IPS DF 6.9 (cell line): ENCODE results near the gene TMEM94.
"Not testable (repeated sequence)": the region's sequence is repeated elsewhere in the genome, so short reads cannot be mapped to it uniquely, and the experiment has no call there.

Experiments
- DNase-seq: peaks from one replicate; pipeline ENCODE4 v3.0.0-alpha.2; 2013; ENCODE audit warnings: low read depth, low spot score
- H3K27ac ChIP-seq: one replicate; pipeline ENCODE4 v1.5.1; 2013; ENCODE audit warnings: low read length, control low read depth
- H3K27me3 ChIP-seq: 2 replicates; pipeline ENCODE4 v1.6.1; 2013; ENCODE audit warnings: mild to moderate bottlenecking, low read length; ENCODE audit not compliant: control insufficient read depth, insufficient read depth
- H3K36me3 ChIP-seq: 2 replicates; pipeline ENCODE4 v1.6.1; 2013; ENCODE audit warnings: low read length; ENCODE audit not compliant: control insufficient read depth, insufficient read depth
- H3K4me1 ChIP-seq: 2 replicates; pipeline ENCODE4 v1.6.1; 2013; ENCODE audit warnings: low read length; ENCODE audit not compliant: control insufficient read depth, insufficient read depth
- H3K4me3 ChIP-seq: 2 replicates; pipeline ENCODE4 v1.5.1; 2013; ENCODE audit warnings: mild to moderate bottlenecking, low read length
- H3K9me3 ChIP-seq: 2 replicates; pipeline ENCODE4 v1.6.1; 2013; ENCODE audit warnings: low read length, inconsistent platforms; ENCODE audit not compliant: control insufficient read depth, insufficient read depth
- WGBS: extraction: QIAGEN DNeasy Blood & Tissue Kit; methylation state at CpG from one replicate; pipeline ENCODE4 v1.1.7; 2013; ENCODE audit warnings: mixed read lengths, missing lambda C conversion rate; ENCODE audit not compliant: insufficient read length, insufficient coverage; 5-methylcytosine and 5-hydroxymethylcytosine counted together

Gene TMEM94

GRCh38 chr17:75518201-75518600 is 61.8 kb downstream of the TMEM94 start:
- WGBS = no CpG with 5 or more reads among the region's 3 CpGs
- Histone ChIP-seq H3K27me3 (no peaks in the 10 kb centered on the region), H3K4me1 (peaks cover 10% of the 10 kb centered on the region), H3K9me3 (no peaks in the 10 kb centered on the region), H3K4me3 (no peak overlapping the region), H3K36me3 (peaks cover 14% of the 10 kb centered on the region), H3K27ac (no peak overlapping the region)
- DNase-seq = no peak

- no CpG with 5 or more reads among the region's 9 CpGs for WGBS
- Histone ChIP-seq H3K27ac (no peak overlapping the region), H3K9me3 (no peaks in the 10 kb centered on the region), H3K27me3 (no peaks in the 10 kb centered on the region), H3K4me3 (no peak overlapping the region), H3K4me1 (peaks cover 9% of the 10 kb centered on the region), H3K36me3 (peaks cover 13% of the 10 kb centered on the region)
- DNase-seq = no peak
Observed at GRCh38 chr17:75518983-75519537, 62.6 kb downstream of the TMEM94 start.

- not testable (repeated sequence) for H3K9me3 ChIP-seq, H3K4me1 ChIP-seq, H3K27ac ChIP-seq, H3K4me3 ChIP-seq, H3K27me3 ChIP-seq, DNase-seq
- H3K36me3 ChIP-seq = peaks cover 13% of the 10 kb centered on the region
- WGBS = no CpG with 5 or more reads among the region's 8 CpGs
Observed at GRCh38 chr17:75520413-75520812, 64.0 kb downstream of the TMEM94 start.

- Histone ChIP-seq H3K27ac (no peak overlapping the region), H3K9me3 (no peaks in the 10 kb centered on the region), H3K4me1 (peaks cover 4% of the 10 kb centered on the region), H3K36me3 (peaks cover 13% of the 10 kb centered on the region), H3K27me3 (no peaks in the 10 kb centered on the region), H3K4me3 (no peak overlapping the region)
- no peak for DNase-seq
- WGBS = no CpG with 5 or more reads among the region's 8 CpGs
Observed at GRCh38 chr17:75521290-75521689, 64.9 kb downstream of the TMEM94 start.

- no peak for DNase-seq
Observed at GRCh38 chr17:75521951-75522727, 65.7 kb downstream of the TMEM94 start.

GRCh38 chr17:75523647-75524046 is 67.2 kb downstream of the TMEM94 start:
- H3K36me3 ChIP-seq = peaks cover 13% of the 10 kb centered on the region
- no peak overlapping the region for H3K4me3 ChIP-seq
- WGBS = no CpG with 5 or more reads among the region's 7 CpGs
- H3K27me3 ChIP-seq = no peaks in the 10 kb centered on the region
- no peak overlapping the region for H3K27ac ChIP-seq
- no peaks in the 10 kb centered on the region for H3K9me3 ChIP-seq
- no peaks in the 10 kb centered on the region for H3K4me1 ChIP-seq
- no peak for DNase-seq

More at GRCh38 chr17:75521951-75522727, 65.7 kb downstream of the TMEM94 start:
- Histone ChIP-seq H3K4me3 (no peak overlapping the region), H3K36me3 (peaks cover 13% of the 10 kb centered on the region), H3K4me1 (peaks cover 4% of the 10 kb centered on the region), H3K27me3 (no peaks in the 10 kb centered on the region), H3K27ac (no peak overlapping the region), H3K9me3 (no peaks in the 10 kb centered on the region)
- no CpG with 5 or more reads among the region's 33 CpGs for WGBS

- Histone ChIP-seq H3K4me3 (peak overlapping the region; percentile 73; the same call in 1 of the 2 replicates), H3K27ac (no peak overlapping the region), H3K27me3 (no peaks in the 10 kb centered on the region), H3K9me3 (no peaks in the 10 kb centered on the region), H3K36me3 (peaks cover 10% of the 10 kb centered on the region), H3K4me1 (no peaks in the 10 kb centered on the region)
- no CpG with 5 or more reads among the region's 24 CpGs for WGBS
- DNase-seq = no peak
Observed at GRCh38 chr17:75524269-75524969, 68.0 kb downstream of the TMEM94 start.

GRCh38 chr17:75524970-75525805 is 68.8 kb downstream of the TMEM94 start, which contains the start of gene LLGL2:
LLGL2 (plus strand) TSS chr17:75525697; CDS start chr17:75543427, 17,730 bp downstream.
- H3K9me3 ChIP-seq = no peaks in the 10 kb centered on the region
- no peak within 1 kb of the TSS for H3K27ac ChIP-seq
- DNase-seq = peak; percentile 73
- peaks cover 10% of the 10 kb centered on the region for H3K36me3 ChIP-seq
- peak within 1 kb of the TSS; percentile 73 for H3K4me3 ChIP-seq
- no CpG with 5 or more reads among the region's 108 CpGs for WGBS
- no peaks in the 10 kb centered on the region for H3K27me3 ChIP-seq
- H3K4me1 ChIP-seq = no peaks in the 10 kb centered on the region

- peak overlapping the region; percentile 68 for H3K4me3 ChIP-seq
- H3K4me1 ChIP-seq = peaks cover 2% of the 10 kb centered on the region; the same call in 1 of the 2 replicates
- DNase-seq = no peak
- no CpG with 5 or more reads among the region's 60 CpGs for WGBS
- H3K9me3 ChIP-seq = no peaks in the 10 kb centered on the region
- peaks cover 10% of the 10 kb centered on the region for H3K36me3 ChIP-seq
- no peaks in the 10 kb centered on the region for H3K27me3 ChIP-seq
- no peak overlapping the region for H3K27ac ChIP-seq
Observed at GRCh38 chr17:75525806-75526554, 69.5 kb downstream of the TMEM94 start.
